Neural progenitor cell (in vitro differentiated cells): ENCODE results near the gene BCAR1. TPM values are rescaled to one million over a fixed set of nuclear protein-coding genes. Genes with fewer than 3 reads are reported as not detected.

Experiments used
- DNase-seq: peaks from one replicate; pipeline ENCODE4 v3.0.0-alpha.2; 2016; ENCODE audit warnings: low spot score
- H2AFZ ChIP-seq: fragments of 200-600 bp; sonication (generic); replicated peaks from 2 replicates; pipeline ENCODE4 v1.6.1; 2016; ENCODE audit warnings: antibody characterized with exemption
- H3F3A ChIP-seq: fragments of 200-600 bp; sonication (generic); 2 replicates; pipeline ENCODE4 v1.6.1; 2016; ENCODE audit warnings: antibody characterized with exemption, low read depth
- H3K27ac ChIP-seq: fragments of 200-600 bp; sonication (generic); 2 replicates; pipeline ENCODE4 v1.5.1; 2016; ENCODE audit warnings: mild to moderate bottlenecking
- H3K27me3 ChIP-seq: fragments of 200-600 bp; sonication (generic); 2 replicates; pipeline ENCODE4 v1.6.1; 2016; ENCODE audit warnings: mild to moderate bottlenecking, moderate library complexity
- H3K36me3 ChIP-seq: fragments of 200-600 bp; sonication (generic); 2 replicates; pipeline ENCODE4 v1.5.1; 2016
- H3K4me1 ChIP-seq: fragments of 200-600 bp; sonication (generic); 2 replicates; pipeline ENCODE4 v1.6.1; 2016; ENCODE audit warnings: mixed run types
- H3K4me2 ChIP-seq: fragments of 200-600 bp; sonication (generic); 2 replicates; pipeline ENCODE4 v1.6.1; 2016
- H3K4me3 ChIP-seq: fragments of 200-600 bp; sonication (generic); 2 replicates; pipeline ENCODE4 v1.5.1; 2016
- H3K79me2 ChIP-seq: fragments of 200-600 bp; sonication (generic); 2 replicates; pipeline ENCODE4 v1.6.1; 2016; ENCODE audit warnings: low read depth
- H3K9ac ChIP-seq: fragments of 200-600 bp; sonication (generic); 2 replicates; pipeline ENCODE4 v1.6.1; 2016
- H3K9me3 ChIP-seq: fragments of 200-600 bp; sonication (generic); 2 replicates; pipeline ENCODE4 v1.5.1; 2016; ENCODE audit warnings: low read depth
- H4K20me1 ChIP-seq: fragments of 200-600 bp; sonication (generic); 2 replicates; pipeline ENCODE4 v1.6.1; 2016; ENCODE audit warnings: low read depth
- H3K27ac Mint-ChIP-seq: 3 replicates; pipeline ENCODE4 v1.8.0; 2021; ENCODE audit warnings: mixed read lengths
- H3K27me3 Mint-ChIP-seq: 2 replicates; pipeline ENCODE4 v1.8.0; 2022; ENCODE audit warnings: low read depth, mild to moderate bottlenecking, inconsistent platforms, moderate library complexity, mixed read lengths; ENCODE audit not compliant: insufficient read depth
- H3K36me3 Mint-ChIP-seq: 3 replicates; pipeline ENCODE4 v1.8.0; 2021; ENCODE audit warnings: mixed read lengths
- H3K4me1 Mint-ChIP-seq: 3 replicates; pipeline ENCODE4 v1.8.0; 2021; ENCODE audit warnings: mixed read lengths
- H3K4me3 Mint-ChIP-seq: 3 replicates; pipeline ENCODE4 v1.8.0; 2021; ENCODE audit warnings: mild to moderate bottlenecking, moderate library complexity, mixed read lengths
- H3K9me3 Mint-ChIP-seq: 3 replicates; pipeline ENCODE4 v1.8.0; 2020; ENCODE audit warnings: mixed read lengths
- CTCF ChIP-seq: fragments of 200-600 bp; sonication (generic); IDR thresholded peaks from 2 replicates; pipeline ENCODE4 v1.5.1; 2017; ENCODE audit warnings: antibody characterized with exemption, mild to moderate bottlenecking
- EZH2 ChIP-seq: fragments of 200-600 bp; sonication (generic); IDR thresholded peaks from 2 replicates; pipeline ENCODE4 v1.6.1; 2017; ENCODE audit warnings: antibody characterized with exemption, mild to moderate bottlenecking, moderate library complexity
- EZH2phosphoT487 ChIP-seq: fragments of 200-600 bp; sonication (generic); IDR thresholded peaks from 2 replicates; pipeline ENCODE4 v1.6.1; 2017; ENCODE audit warnings: antibody characterized with exemption
- total RNA-seq: library from RNA; depleted of rRNA; stranded (reverse); fragments of >200 nt; gene quantifications from 2 replicates; pipeline ENCODE4 v1.2.3, GENCODE V29; 2015; ENCODE audit warnings: low replicate concordance

Gene BCAR1
- total RNA-seq, 1 donor from 2014 or later: 10.9 TPM

GRCh38 chr16:75238853-75239541 lies 12.4 kb downstream of the BCAR1 start:
- Histone ChIP-seq H3K27me3 (no peaks in the 10 kb centered on the region), H3K79me2 (peaks cover 19% of the 10 kb centered on the region), H3K4me3 (no peak overlapping the region), H3K4me1 (peaks cover 15% of the 10 kb centered on the region), H3K27ac (peak overlapping the region; percentile 5), H3K4me2 (no peak overlapping the region), H4K20me1 (peaks cover 54% of the 10 kb centered on the region), H3K36me3 (no peaks in the 10 kb centered on the region), H2AFZ (no peak overlapping the region), H3K9me3 (no peaks in the 10 kb centered on the region), H3F3A (peaks cover 8% of the 10 kb centered on the region), H3K9ac (no peak overlapping the region)
- Mint-ChIP-seq H3K9me3 (no peaks in the 10 kb centered on the region), H3K4me1 (peaks cover 36% of the 10 kb centered on the region), H3K27ac (peak overlapping the region; percentile 88), H3K4me3 (no peak overlapping the region), H3K36me3 (peaks cover 25% of the 10 kb centered on the region), H3K27me3 (peaks cover 7% of the 10 kb centered on the region)
- TF ChIP-seq EZH2 (no peak), CTCF (no peak)
- no peak for DNase-seq

- Mint-ChIP-seq H3K4me3 (no peak overlapping the region), H3K36me3 (peaks cover 25% of the 10 kb centered on the region), H3K27me3 (peaks cover 7% of the 10 kb centered on the region), H3K4me1 (peaks cover 31% of the 10 kb centered on the region), H3K27ac (no peak overlapping the region), H3K9me3 (no peaks in the 10 kb centered on the region)
- no peak overlapping the region for H3K4me2 ChIP-seq
- H3K4me1 ChIP-seq: peaks cover 13% of the 10 kb centered on the region
- no peak overlapping the region for H2AFZ ChIP-seq
- H3K9ac ChIP-seq: no peak overlapping the region
- peak; percentile 46 for DNase-seq
- H3K27me3 ChIP-seq: no peaks in the 10 kb centered on the region
- TF ChIP-seq EZH2 (no peak), CTCF (no peak), EZH2phosphoT487 (no peak)
- H3F3A ChIP-seq: peaks cover 8% of the 10 kb centered on the region
- no peaks in the 10 kb centered on the region for H3K36me3 ChIP-seq
- no peaks in the 10 kb centered on the region for H3K9me3 ChIP-seq
- H3K79me2 ChIP-seq: peaks cover 12% of the 10 kb centered on the region
- no peak overlapping the region for H3K4me3 ChIP-seq
- H4K20me1 ChIP-seq: peaks cover 51% of the 10 kb centered on the region
- no peak overlapping the region for H3K27ac ChIP-seq
Observed at GRCh38 chr16:75238132-75238852, 13.1 kb downstream of the BCAR1 start.

DNA sequence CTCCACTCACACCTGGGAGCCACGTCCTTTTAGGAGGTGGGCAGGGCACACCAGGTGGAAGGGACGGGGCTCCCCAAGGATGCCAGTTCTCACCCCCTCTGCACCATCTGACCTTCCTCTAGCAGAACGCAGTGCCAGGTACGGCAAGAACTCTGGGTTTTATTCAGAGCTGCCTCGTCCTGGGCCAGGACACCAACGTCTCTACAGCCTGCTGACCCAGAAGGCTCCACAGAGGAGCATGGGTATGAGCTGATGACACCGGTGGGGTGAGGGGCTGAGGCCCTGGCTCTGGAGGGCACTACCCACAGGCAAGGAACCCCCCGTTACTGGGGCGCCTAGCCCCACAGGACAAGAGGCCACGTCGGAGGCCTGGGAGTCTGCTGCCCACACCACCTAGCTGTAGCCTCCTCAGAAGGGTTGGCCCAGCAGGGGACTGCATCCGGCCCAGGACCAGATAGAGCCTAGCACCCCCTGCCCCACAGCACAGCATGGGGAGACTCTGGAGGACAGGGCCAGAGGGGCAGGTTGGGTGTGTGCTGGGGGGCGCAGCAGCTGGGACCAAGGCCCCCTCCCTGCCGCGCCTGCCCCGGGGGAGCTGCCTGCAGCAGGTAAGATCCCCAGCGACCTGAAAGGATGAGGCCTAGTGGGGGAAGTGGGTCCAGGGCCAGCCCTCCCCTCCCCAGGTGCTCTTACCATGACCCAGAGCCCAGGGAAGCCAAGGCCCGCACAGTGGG lies 13.9 kb downstream of the BCAR1 start:
- H3K4me1 Mint-ChIP-seq: peaks cover 28% of the 10 kb centered on the region
- H3K4me2 ChIP-seq: no peak overlapping the region
- H3K27me3 Mint-ChIP-seq: peaks cover 7% of the 10 kb centered on the region
- TF ChIP-seq EZH2phosphoT487: no peak
- TF ChIP-seq EZH2: no peak
- TF ChIP-seq CTCF: no peak
- peaks cover 23% of the 10 kb centered on the region for H3K36me3 Mint-ChIP-seq
- H2AFZ ChIP-seq: no peak overlapping the region
- H3K79me2 ChIP-seq: peaks cover 7% of the 10 kb centered on the region
- DNase-seq: no peak
- no peaks in the 10 kb centered on the region for H3K9me3 Mint-ChIP-seq
- H3F3A ChIP-seq: peaks cover 8% of the 10 kb centered on the region
- no peaks in the 10 kb centered on the region for H3K36me3 ChIP-seq
- H3K27me3 ChIP-seq: no peaks in the 10 kb centered on the region
- H3K27ac ChIP-seq: no peak overlapping the region
- no peak overlapping the region for H3K27ac Mint-ChIP-seq
- H3K9ac ChIP-seq: no peak overlapping the region
- H3K9me3 ChIP-seq: no peaks in the 10 kb centered on the region
- no peak overlapping the region for H3K4me3 Mint-ChIP-seq
- peaks cover 13% of the 10 kb centered on the region for H3K4me1 ChIP-seq
- H4K20me1 ChIP-seq: peaks cover 48% of the 10 kb centered on the region
- H3K4me3 ChIP-seq: no peak overlapping the region
